Pulmonary artery endothelial cell (primary cell): Measurements from ENCODE around the gene FNDC10. TPM values are rescaled to one million over a fixed set of nuclear protein-coding genes. Genes with fewer than 3 reads are reported as not detected.
"Not testable (repeated sequence)": the region's sequence is repeated elsewhere in the genome, so short reads cannot be mapped to it uniquely, and the experiment has no call there.

Experiments
- DNase-seq: peaks from one replicate; pipeline ENCODE4 v3.0.0-alpha.2; 2011; ENCODE audit warnings: low read depth, low spot score
- total RNA-seq: library from RNA; depleted of rRNA; stranded (reverse); fragments of >200 nt; gene quantifications from 2 replicates; pipeline ENCODE4 v1.2.3, GENCODE V29; 2014

The FNDC10 gene
- total RNA-seq, result 0.14 and 0.33 TPM in 2 replicates

GRCh38 chr1:1599935-1600860 lies at the start of gene FNDC10:
Gene FNDC10, minus strand, starts transcription at chr1:1600135. Its CDS starts 120 bp downstream, at chr1:1600015.
- DNase-seq, result no peak

- not testable (repeated sequence) for DNase-seq
Observed at GRCh38 chr1:1648265-1648664, 48.3 kb upstream of the FNDC10 start.

- DNase-seq, result not testable (repeated sequence)
Observed at GRCh38 chr1:1647567-1648241, 47.8 kb upstream of the FNDC10 start.

DNA sequence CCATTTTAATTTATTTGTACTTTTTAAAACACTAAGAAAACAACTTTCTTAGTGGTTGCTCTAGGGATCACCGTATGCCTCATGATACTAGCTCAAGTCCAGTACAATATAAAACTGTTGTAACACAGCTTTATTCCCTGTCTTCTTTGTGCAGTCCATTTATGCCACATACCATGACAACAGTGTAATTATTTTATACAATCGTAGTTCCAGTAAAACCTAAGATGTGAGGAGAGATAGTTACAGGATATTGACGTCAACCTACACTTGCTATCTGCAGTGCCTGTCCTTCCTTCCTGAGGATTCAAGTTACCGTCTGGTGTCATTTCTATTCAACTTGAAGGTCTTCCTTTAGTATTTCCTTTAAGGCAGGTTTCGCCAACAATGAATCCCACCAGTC lies 46.4 kb upstream of the FNDC10 start:
- not testable (repeated sequence) for DNase-seq

- not testable (repeated sequence) for DNase-seq
Observed at GRCh38 chr1:1640711-1641461, 41.0 kb upstream of the FNDC10 start.

DNA sequence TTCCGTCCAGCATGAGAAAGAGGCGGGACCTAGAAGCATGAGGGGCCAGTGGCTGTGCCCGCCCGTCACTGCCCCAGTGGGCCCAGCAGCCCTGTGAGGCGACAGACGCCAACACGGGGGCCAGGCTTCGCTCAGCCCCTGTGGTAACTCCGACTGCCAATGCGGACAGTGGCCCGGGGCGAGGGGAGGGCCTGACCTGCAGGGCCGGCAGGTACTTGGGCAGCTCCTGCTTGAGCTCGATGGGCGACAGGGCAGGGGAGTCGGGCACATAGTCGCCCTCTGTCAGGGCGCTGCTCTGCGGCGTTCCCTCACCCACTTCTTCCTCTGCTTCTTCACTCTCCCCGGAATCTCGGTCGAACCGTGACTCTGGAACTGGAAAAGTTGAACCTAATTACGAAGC lies 40.1 kb upstream of the FNDC10 start:
- not testable (repeated sequence) for DNase-seq

DNA sequence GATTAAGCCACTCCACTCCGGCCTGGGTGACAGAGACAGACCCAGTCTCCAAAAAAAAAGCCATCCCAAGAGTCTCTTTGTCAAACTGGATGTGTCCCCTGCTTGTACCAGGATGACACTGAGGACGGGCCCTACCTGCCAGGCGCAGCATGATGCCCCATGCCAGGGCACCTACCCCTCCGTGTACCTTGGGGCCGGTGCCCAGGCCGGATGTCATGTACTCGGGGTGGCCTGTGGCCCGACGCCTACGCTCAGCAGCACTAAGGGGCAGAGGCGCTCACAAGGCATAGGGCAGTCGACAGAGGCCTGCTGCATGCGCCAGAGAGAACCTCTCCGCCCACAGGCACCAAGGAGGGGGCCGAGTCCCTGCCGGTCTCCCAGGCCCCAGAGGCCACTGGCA lies 39.4 kb upstream of the FNDC10 start:
- not testable (repeated sequence) for DNase-seq

- not testable (repeated sequence) for DNase-seq
Observed at GRCh38 chr1:1638528-1638927, 38.6 kb upstream of the FNDC10 start.

DNA sequence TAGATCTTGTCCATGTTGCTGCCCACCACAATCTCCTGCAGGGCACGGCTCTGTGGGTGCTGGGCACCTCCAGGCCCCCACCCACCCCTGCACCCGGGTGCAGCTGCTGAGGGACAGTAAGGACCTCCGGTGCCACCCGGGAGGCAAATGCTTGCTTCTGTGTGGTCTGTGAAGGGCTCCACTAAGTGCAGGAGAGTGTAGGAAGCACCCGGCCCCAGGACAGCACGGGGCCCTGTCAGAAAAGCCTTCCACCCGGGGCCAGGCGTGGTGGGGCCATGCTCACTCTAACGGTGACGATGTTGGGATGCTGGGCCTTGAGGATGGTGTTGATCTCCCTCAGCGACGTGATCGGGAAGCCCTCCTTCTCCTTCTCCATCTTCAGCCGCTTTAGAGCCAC lies 37.5 kb upstream of the FNDC10 start:
- DNase-seq, result not testable (repeated sequence)

DNA sequence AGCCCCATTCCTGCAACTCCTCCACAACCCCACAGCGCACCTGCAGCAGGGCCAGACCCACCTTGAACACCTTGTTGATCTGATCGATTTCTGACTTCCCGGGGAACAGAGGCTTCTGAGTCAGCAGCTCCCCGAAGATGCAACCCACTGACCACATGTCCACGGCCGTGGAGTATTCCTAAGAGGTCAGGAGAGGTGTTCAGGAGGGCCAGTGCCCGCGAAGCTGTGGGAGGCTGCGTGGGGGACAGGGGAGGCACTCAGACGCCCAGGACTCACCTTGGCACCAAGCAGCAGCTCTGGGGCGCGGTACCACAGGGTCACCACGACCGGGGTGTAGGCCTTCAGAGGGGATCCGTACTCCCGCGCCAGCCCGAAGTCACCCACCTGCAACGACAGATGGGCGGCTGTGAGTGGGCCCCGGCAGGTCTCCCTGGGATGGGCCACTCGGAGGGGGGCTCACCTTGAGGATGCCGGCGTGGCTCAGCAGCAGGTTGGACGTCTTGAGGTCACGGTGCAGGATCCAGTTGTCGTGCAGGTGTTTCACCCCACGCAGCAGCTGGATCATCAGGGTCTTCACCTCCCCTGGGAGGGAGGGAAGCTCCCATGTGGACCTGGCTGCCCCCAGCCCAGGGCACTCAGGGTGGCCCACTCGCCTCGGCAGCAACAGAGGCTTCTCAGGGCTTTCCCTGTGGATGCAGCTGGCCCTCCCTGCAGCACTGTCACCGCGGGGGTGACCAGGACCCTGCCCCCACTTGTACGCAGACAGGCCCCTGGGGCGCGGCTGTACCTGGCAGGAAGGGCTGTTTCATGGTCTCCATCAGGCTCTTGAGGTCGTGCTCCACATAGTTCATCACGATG lies 36.9 kb upstream of the FNDC10 start:
- not testable (repeated sequence) for DNase-seq

DNA sequence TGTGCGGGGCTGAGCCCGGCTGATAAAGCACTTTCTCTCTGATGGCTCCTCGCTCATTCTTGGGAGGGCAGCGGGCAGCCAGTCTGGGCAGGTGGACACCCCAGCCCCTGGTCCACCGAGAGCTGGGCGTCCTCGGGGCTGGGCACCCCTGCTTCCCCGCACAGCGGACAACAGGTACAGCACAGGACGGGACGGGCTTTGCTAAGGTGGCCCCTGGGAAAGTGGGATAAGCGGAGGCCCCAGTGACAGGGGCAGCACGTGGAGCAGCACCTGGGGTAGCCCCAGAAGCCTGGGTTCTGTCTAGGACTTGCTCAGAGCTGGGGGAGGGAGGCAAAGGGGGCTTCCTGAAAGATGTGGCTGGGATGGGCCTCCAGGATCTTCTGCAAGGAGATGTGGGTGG lies 34.7 kb upstream of the FNDC10 start:
- DNase-seq, result not testable (repeated sequence)

DNA sequence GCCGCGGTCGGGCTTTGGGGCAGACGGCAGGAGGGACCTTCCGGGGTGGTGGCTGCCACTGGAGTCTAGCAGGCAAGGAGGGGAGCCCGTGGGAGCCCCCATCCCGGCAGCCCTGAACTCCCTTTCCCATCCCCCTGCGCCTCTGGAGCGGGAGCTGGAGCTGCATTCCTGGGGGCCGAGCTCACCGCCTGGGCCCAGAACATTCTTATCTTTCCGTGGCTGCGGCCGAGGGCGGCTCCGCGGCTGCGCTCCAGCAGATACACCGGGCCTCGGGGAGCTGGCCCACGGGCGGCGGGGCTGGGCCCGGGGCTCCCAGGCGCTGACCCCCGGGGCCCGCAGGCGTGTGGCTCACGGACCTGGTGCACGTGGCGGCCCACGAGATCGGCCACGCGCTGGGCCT lies 33.5 kb upstream of the FNDC10 start:
- not testable (repeated sequence) for DNase-seq

- DNase-seq, result no peak
Observed at GRCh38 chr1:1631782-1632420, 32.0 kb upstream of the FNDC10 start, which contains the start of gene MMP23B. Gene MMP23B, plus strand, starts transcription at chr1:1632173. Its CDS starts 46 bp downstream, at chr1:1632219.

DNA sequence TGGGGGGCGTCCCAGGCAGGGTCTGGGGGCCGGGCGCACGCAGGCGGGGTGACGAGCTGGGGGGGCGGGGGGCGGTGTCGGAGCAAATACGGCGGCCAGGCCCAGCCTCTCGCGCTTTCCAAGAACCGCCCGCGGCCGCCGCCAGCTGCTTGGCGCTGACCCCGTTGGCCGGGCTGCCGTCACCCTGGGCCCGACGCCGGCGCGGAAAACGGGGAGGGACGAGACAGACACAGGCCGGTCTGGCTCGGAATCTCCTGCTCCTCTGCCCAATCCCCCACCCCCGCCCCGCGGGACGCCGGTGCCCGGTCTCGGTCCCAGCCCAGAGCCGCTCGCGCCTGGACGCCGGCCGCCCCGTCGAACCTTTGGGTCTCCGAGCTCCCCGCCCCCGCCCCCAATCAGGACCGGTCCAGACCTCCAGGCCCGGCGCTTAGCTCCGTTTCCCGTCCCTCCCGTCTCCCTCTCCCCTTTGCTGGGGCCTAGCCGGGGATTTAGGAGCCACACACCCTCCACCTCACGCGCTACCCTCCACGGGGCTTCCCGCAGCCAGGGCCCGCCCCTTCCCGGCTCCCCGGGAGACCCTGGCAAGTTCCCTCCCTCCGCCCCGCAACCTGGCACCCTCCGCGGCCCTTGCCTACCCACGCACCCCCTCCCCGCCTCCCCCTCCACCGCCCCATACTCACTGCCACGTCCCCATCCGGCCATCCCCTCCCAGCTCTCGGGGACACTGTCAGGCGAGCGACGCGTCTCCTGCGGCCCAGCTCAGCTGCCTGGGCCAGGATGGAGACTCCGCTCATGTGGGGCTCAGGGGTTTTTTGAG lies 31.2 kb upstream of the FNDC10 start:
- no peak for DNase-seq

DNA sequence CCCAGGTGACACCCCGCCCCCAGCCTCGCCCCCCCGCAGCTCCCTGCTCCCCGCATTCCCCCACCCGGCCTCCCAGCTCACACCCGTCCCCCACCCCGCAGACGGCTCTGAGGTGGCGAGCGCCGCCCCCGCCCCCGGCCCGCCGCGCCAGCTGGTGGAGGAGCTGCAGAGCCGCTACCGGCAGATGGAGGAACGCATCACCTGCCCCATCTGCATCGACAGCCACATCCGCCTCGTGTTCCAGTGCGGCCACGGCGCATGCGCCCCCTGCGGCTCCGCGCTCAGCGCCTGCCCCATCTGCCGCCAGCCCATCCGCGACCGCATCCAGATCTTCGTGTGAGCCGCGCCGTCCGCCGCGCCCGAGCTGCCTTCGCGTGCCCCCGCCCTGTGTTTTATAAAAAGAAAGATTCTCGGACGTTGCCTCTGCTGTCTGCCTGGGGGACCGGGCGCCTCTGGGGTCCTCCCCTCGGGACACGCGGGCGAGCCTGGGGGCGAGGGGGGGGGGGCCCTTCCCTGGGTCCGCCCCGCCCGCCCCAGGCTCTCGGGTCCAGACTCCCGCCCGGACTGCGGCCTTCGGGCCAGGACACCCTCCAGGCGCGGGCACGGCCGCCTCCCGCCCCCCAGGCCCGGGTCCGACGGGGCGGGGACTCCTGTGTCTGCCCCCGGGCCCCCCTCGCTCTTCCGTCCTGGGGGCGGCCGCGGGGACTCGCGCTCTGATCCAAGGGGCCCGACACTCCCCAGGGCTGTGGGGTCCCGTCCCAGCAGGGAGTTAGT lies 30.4 kb upstream of the FNDC10 start:
- no peak for DNase-seq

GRCh38 chr1:1629430-1630190 lies 29.7 kb upstream of the FNDC10 start:
- DNase-seq, result no peak

- DNase-seq, result no peak
Observed at GRCh38 chr1:1628754-1629429, 29.0 kb upstream of the FNDC10 start.
